ENCODE data around the gene LRP1.
A peak's percentile ranks its signal among the peaks of the same experiment; 100 is the strongest.

Gene LRP1

DNA sequence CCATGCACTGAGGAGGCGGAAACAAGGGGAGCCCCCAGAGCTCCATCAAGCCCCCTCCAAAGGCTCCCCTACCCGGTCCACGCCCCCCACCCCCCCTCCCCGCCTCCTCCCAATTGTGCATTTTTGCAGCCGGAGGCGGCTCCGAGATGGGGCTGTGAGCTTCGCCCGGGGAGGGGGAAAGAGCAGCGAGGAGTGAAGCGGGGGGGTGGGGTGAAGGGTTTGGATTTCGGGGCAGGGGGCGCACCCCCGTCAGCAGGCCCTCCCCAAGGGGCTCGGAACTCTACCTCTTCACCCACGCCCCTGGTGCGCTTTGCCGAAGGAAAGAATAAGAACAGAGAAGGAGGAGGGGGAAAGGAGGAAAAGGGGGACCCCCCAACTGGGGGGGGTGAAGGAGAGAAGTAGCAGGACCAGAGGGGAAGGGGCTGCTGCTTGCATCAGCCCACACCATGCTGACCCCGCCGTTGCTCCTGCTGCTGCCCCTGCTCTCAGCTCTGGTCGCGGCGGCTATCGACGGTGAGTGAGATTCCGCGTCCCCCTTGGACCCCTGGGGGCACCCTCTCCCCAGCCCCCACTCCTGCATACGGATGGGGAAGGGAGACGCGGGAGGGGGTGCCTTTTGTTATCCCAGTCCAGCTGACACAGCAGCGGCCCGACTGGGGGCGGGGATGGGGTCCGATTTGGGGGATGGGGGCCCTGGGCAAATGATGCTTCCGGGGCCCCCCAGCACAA is 400 bp downstream of the LRP1 start:
- peak overlapping the region; percentile 84 for H3K4me3 ChIP-seq (ENCODE audit: low read length)
- no peak overlapping the region for H3K27ac ChIP-seq (ENCODE audit: low read length)
- no peak overlapping the region for H2AFZ ChIP-seq (ENCODE audit: low read depth, low read length)

DNA sequence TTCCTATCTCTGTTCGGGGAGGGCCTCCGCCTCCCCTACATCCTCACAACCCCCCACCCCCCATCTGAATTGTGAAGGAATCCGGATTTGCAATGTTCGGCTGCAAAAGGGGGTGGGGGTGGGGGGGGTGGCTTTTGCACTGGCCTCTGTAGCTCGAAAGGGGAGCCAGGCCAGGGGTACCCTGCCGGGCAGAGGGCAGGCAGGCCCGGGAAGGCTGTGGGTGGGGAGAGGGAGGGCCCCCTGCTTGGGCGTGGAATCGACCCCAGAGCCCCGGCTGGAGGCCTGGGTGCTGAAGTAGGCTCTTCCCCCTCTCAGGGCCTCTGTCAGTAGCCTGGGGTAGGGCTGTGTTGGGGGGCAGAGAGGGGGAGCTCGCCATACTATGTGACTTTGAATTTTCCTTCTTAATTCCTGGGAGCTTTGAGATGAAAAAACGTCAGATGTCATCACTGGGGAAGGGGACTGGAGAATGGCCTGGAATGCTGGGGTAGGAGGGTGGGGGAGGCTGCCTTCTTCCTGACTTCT is 1.1 kb downstream of the LRP1 start:
- Histone ChIP-seq H3K27me3 (ENCODE audit: low read depth, low read length) (peaks cover 42% of the 10 kb centered on the region), H4K20me1 (ENCODE audit: insufficient read depth, low read length) (no peaks in the 10 kb centered on the region), H2AFZ (ENCODE audit: low read depth, low read length) (no peak overlapping the region), H3K4me3 (ENCODE audit: low read length) (peak overlapping the region; percentile 84), H3K9me3 (ENCODE audit: insufficient read depth, low read length) (no peaks in the 10 kb centered on the region), H3K79me2 (ENCODE audit: low read length) (no peaks in the 10 kb centered on the region), H3K36me3 (replicated peaks; ENCODE audit: low read depth, low read length) (no peaks in the 10 kb centered on the region), H3K4me1 (ENCODE audit: low read length) (peaks cover 32% of the 10 kb centered on the region), H3K4me2 (ENCODE audit: low read length) (peak overlapping the region; percentile 78), H3K27ac (ENCODE audit: low read length) (no peak overlapping the region), H3K9ac (ENCODE audit: low read length) (no peak overlapping the region)
- TF ChIP-seq, protein P1, sequence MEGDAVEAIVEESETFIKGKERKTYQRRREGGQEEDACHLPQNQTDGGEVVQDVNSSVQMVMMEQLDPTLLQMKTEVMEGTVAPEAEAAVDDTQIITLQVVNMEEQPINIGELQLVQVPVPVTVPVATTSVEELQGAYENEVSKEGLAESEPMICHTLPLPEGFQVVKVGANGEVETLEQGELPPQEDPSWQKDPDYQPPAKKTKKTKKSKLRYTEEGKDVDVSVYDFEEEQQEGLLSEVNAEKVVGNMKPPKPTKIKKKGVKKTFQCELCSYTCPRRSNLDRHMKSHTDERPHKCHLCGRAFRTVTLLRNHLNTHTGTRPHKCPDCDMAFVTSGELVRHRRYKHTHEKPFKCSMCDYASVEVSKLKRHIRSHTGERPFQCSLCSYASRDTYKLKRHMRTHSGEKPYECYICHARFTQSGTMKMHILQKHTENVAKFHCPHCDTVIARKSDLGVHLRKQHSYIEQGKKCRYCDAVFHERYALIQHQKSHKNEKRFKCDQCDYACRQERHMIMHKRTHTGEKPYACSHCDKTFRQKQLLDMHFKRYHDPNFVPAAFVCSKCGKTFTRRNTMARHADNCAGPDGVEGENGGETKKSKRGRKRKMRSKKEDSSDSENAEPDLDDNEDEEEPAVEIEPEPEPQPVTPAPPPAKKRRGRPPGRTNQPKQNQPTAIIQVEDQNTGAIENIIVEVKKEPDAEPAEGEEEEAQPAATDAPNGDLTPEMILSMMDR (IDR thresholded peaks at IDR 0.05; ENCODE audit: low read depth, low read length), result no peak
- TF ChIP-seq EZH2phosphoT487 (IDR thresholded peaks at IDR 0.05; ENCODE audit: low read depth), result no peak

More for the DNA sequence above, 400 bp downstream of the LRP1 start:
- H3K4me1 ChIP-seq (ENCODE audit: low read length), result peaks cover 32% of the 10 kb centered on the region
- H3K9me3 ChIP-seq (ENCODE audit: insufficient read depth, low read length), result peaks cover 5% of the 10 kb centered on the region; the same call in 1 of the 2 replicates
- H4K20me1 ChIP-seq (ENCODE audit: insufficient read depth, low read length), result no peaks in the 10 kb centered on the region
- no peaks in the 10 kb centered on the region for H3K79me2 ChIP-seq (ENCODE audit: low read length)
- TF ChIP-seq, protein P1 (IDR thresholded peaks at IDR 0.05; ENCODE audit: low read depth, low read length), result no peak
- TF ChIP-seq EZH2phosphoT487 (IDR thresholded peaks at IDR 0.05; ENCODE audit: low read depth), result no peak
- H3K4me2 ChIP-seq (ENCODE audit: low read length), result peak overlapping the region; percentile 78
- peaks cover 3% of the 10 kb centered on the region for H3K36me3 ChIP-seq (replicated peaks; ENCODE audit: low read depth, low read length)
- peak overlapping the region; percentile 72; the same call in 1 of the 2 replicates for H3K9ac ChIP-seq (ENCODE audit: low read length)
- H3K27me3 ChIP-seq (ENCODE audit: low read depth, low read length), result peaks cover 42% of the 10 kb centered on the region

DNA sequence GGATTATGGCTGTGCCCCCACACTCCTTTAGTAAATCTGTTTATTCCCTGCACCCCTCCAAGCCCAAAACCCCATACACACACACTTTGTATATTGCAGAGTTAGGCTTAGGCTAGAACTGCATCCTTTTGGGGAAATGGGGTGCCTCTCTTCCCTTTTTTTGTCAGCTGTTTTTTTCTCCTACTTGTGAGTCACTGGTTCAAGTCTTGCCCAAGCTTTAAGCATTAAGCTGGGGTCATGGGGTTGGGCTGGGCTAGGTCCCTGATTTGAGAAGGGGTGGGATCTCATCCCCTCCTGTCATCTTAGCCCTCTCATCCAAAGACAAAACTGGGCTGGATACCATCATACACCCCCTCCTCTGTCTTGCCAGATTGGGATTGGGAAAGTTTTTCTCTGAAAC is 1.6 kb downstream of the LRP1 start:
- H4K20me1 ChIP-seq (ENCODE audit: insufficient read depth, low read length), result no peaks in the 10 kb centered on the region
- H3K9ac ChIP-seq (ENCODE audit: low read length), result no peak overlapping the region
- H3K27ac ChIP-seq (ENCODE audit: low read length), result no peak overlapping the region
- H3K4me2 ChIP-seq (ENCODE audit: low read length), result no peak overlapping the region
- peaks cover 37% of the 10 kb centered on the region for H3K27me3 ChIP-seq (ENCODE audit: low read depth, low read length)
- no peaks in the 10 kb centered on the region for H3K9me3 ChIP-seq (ENCODE audit: insufficient read depth, low read length)
- no peaks in the 10 kb centered on the region for H3K79me2 ChIP-seq (ENCODE audit: low read length)
- no peak overlapping the region for H2AFZ ChIP-seq (ENCODE audit: low read depth, low read length)
- TF ChIP-seq EZH2phosphoT487 (IDR thresholded peaks at IDR 0.05; ENCODE audit: low read depth), result no peak
- TF ChIP-seq, protein P1 (IDR thresholded peaks at IDR 0.05; ENCODE audit: low read depth, low read length), result no peak
- no peak overlapping the region for H3K4me3 ChIP-seq (ENCODE audit: low read length)
- H3K36me3 ChIP-seq (replicated peaks; ENCODE audit: low read depth, low read length), result no peaks in the 10 kb centered on the region
- H3K4me1 ChIP-seq (ENCODE audit: low read length), result peaks cover 32% of the 10 kb centered on the region

DNA sequence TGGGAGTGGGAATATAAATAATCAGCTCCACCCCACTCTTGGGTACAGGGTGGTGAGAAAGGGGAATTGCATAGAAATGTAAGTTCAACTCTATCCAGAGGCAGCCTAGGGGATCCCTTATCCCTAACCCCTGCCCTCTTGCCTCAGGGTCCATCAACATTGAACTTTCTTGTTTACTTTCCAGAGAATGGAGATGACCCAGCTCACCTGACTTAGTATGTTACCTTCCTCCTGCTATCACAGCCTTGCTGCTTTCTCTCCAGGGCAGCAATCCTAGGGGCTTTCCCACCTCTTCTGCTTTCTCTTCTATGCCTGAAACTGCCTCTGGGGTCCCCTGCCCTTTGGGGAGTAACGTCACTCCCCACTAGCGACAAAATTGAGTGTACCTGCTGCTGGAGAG is 2.7 kb downstream of the LRP1 start:
- Histone ChIP-seq H4K20me1 (ENCODE audit: insufficient read depth, low read length) (no peaks in the 10 kb centered on the region), H3K4me2 (ENCODE audit: low read length) (peak overlapping the region; percentile 7; the same call in 1 of the 2 replicates), H3K4me1 (ENCODE audit: low read length) (peaks cover 32% of the 10 kb centered on the region), H3K27me3 (ENCODE audit: low read depth, low read length) (peaks cover 36% of the 10 kb centered on the region), H3K36me3 (replicated peaks; ENCODE audit: low read depth, low read length) (no peaks in the 10 kb centered on the region), H2AFZ (ENCODE audit: low read depth, low read length) (no peak overlapping the region), H3K4me3 (ENCODE audit: low read length) (no peak overlapping the region), H3K27ac (ENCODE audit: low read length) (no peak overlapping the region), H3K9me3 (ENCODE audit: insufficient read depth, low read length) (no peaks in the 10 kb centered on the region), H3K9ac (ENCODE audit: low read length) (no peak overlapping the region), H3K79me2 (ENCODE audit: low read length) (no peaks in the 10 kb centered on the region)
- TF ChIP-seq EZH2phosphoT487 (IDR thresholded peaks at IDR 0.05; ENCODE audit: low read depth), result no peak
- TF ChIP-seq, protein P1 (IDR thresholded peaks at IDR 0.05; ENCODE audit: low read depth, low read length), result no peak

All from OCI-LY3 (cell line).